C4-2B (cell line): ENCODE measurements around the gene PHACTR1.

Experiments used
- H3K27ac ChIP-seq: fragments of 450-650 bp; 2 replicates; pipeline ENCODE4 v1.5.1; 2017
- CTCF ChIP-seq: fragments of 450-650 bp; conservative IDR thresholded peaks from 2 replicates; pipeline ENCODE4 v1.5.1; 2017; ENCODE audit warnings: mild to moderate bottlenecking
- ZFX ChIP-seq: fragments of 450-650 bp; IDR thresholded peaks from 2 replicates; pipeline ENCODE4 v1.6.1; 2017

Gene PHACTR1

GRCh38 chr6:13328076-13328874, 611.7 kb downstream of the PHACTR1 start, which contains the start of gene TBC1D7:
TBC1D7 (minus strand) TSS chr6:13328537; CDS start chr6:13326898, 1,639 bp downstream.
- H3K27ac ChIP-seq = peak within 1 kb of the TSS; percentile 85

DNA sequence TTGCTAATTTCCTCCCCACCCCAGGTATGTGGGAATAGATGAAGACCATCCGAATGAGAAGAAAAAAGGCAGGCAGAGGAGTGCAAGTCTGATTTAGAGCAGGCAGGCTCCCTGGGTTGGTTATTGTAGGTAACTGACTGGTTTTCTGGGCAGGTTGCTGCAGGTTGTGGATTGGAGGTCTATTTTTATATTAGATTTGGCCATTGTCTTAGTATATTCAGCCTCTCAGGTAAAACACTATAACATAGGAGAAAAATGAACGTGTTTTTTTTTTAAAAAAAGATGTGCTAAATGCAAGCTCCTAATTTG, 612.3 kb downstream of the PHACTR1 start:
- TF ChIP-seq CTCF (no peak), ZFX (no peak)
- peak overlapping the region; percentile 85 for H3K27ac ChIP-seq

More at GRCh38 chr6:13328076-13328874, 611.7 kb downstream of the PHACTR1 start, which contains the start of gene TBC1D7:
- TF ChIP-seq ZFX = no peak
- TF ChIP-seq CTCF = peak; percentile 22

- H3K27ac ChIP-seq = no peak overlapping the region
- peak; percentile 82 for TF ChIP-seq CTCF
- TF ChIP-seq ZFX = no peak
Measured at GRCh38 chr6:13331516-13332348, 615.2 kb downstream of the PHACTR1 start.

DNA sequence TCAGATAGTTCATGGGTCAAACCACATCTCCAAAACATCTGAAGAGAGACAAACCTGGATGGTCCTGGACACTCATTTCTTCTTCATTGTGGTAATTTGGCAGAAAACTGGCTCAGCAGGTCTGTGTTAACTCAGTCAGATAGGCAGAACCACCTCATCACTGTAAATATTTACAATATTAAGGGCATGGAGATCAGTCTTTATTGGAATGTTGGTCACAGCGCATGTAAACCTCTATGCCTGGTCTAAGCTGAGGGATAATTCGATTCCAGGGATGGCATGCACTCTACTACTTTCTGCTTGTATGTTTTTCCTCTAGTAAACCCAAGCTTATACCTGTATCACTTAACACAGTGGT, 615.8 kb downstream of the PHACTR1 start:
- no peak for TF ChIP-seq ZFX
- no peak for TF ChIP-seq CTCF
- H3K27ac ChIP-seq = no peak overlapping the region

- no peak overlapping the region for H3K27ac ChIP-seq
- TF ChIP-seq ZFX (no peak), CTCF (no peak)
Measured at GRCh38 chr6:13334953-13335352, 618.4 kb downstream of the PHACTR1 start.

DNA sequence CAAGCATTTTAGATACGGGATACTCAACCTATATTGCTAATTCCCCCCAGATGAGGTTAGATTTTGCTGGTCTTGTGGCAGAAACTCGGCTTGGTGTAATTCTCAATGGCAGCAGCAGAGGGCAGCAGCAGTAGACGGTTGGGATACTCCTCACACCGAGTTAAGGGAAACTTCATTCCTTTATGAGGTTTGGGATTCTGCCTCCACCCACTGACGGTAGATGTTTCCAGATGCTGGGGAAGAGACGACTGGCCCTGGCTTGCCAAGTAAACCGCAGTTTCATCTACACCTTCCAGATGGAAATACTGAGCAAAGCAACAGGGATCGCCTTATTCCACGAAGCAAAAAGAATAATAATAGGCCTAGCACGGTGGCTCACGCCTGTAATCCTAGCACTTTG, 620.0 kb downstream of the PHACTR1 start:
- H3K27ac ChIP-seq = no peak overlapping the region
- TF ChIP-seq CTCF (peak; percentile 92), ZFX (no peak)

DNA sequence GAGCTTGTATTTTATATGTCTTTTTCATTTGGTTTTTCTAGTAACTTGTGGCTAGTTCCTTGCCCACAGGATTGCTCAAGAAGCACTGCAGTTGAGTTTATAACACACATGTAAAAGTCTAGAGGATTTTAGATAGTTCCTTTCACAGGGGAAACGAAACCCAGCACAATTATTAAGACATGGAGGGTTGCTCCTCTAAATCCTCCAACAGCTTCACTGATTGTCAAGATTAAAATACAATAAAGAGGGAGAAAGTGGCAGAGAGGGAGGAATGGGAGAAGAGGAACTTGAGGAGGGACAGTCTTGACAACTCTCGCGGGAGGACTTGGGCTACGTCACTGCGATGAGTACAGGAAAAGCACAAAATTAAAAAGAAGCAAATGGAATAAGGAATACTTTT, 621.5 kb downstream of the PHACTR1 start:
- TF ChIP-seq ZFX (no peak), CTCF (no peak)
- no peak overlapping the region for H3K27ac ChIP-seq
